HG02763 (cell line): Measurements from ENCODE around the gene TICAM2.
A peak's percentile ranks its signal among the peaks of the same experiment; 100 is the strongest.
"Not testable (repeated sequence)": the region's sequence is repeated elsewhere in the genome, so short reads cannot be mapped to it uniquely, and the experiment has no call there.

Source experiments
- ATAC-seq: cut with Tn5 transposase; IDR thresholded peaks from one replicate; pipeline ENCODE4 v1.9.1; 2021; ENCODE audit warnings: mild to moderate bottlenecking, moderate library complexity; ENCODE audit not compliant: unreplicated experiment

The TICAM2 gene, protein sequence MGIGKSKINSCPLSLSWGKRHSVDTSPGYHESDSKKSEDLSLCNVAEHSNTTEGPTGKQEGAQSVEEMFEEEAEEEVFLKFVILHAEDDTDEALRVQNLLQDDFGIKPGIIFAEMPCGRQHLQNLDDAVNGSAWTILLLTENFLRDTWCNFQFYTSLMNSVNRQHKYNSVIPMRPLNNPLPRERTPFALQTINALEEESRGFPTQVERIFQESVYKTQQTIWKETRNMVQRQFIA

DNA sequence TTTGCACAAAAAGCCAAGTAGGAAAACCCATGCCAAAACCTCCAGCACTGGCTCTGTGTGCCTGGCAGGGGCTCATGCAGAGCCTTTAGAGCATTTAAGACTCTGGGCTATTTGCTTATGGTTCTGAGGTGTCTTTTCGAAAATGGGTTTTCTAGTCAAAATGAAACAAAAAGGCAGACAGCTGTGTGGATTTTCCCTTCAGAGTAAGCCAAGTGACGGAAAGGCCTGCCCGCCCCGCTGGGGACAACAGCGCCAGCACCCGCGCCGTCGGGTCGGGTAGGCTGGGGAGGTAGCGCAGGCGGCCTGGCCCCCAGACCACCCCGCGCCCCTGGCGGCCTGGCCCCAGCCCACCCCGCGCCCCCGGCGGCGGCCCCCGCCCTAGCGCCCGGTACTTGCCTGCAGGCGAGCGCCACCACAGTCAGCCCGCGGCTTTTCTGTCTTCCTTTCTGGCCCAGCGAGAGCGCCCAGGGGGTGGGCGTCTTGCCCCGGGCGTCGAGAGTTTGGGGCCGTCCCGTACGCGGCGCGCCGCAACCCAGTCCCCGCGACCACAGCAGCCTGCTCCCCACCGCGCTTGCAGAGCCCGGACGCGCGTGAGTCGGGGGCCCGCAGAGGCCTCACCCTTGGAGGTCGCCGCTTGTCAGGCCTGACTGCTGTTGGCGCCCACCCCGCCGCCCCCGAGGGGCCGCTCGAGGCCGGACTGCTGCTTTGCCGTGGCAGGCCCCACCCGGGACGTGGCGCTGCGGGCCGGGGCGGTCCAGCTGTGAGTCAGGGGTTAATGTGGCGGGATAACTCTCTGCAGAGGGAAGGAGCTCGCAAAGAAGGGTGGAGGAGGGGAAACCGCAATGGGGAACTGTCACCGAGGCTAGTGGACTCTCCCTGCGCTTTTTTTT lies at the start of gene TICAM2:
Gene TICAM2 (minus strand): TSS at position 779 of the 890 bp plus-strand sequence. CDS start 21,223 bp downstream, outside the sequence.
- peak; percentile 74 for ATAC-seq

DNA sequence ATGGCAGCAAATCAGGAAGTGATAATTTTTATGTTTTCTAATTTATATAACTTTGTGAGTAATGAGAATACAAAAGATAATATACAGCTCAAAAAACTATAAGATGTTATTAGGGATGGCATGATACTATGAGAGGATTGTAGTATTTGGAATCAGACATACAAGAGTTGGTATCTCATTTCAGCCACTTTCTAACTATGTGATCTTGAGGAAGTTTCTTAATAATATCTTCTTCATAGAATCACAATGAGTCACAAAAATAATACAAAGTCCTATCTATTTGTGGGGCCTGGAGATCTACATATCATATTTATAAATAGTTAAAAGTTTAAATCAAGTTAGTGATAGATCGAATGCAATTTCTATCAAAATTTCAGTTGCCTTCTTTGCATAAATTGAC lies 47.3 kb upstream of the TICAM2 start:
- ATAC-seq, result no peak

DNA sequence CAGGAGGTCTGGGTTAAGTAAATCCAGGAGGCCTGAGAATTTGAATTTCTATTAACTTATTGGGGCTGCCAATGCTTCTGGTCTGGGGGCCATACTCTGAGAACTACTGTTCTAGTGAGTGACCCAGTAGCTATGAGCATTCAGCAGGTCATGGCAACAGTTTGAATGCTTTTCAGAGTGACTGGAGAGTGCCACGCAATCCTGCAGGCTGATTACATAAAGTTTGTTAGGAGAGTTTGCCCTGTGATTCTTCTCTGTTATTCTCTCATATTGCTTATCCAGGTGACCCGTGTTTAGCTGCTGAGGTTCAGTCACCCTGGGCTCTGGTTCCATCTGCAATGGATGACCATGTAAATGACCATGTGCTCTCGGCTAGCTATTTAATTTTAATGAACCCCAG lies 45.8 kb upstream of the TICAM2 start:
- ATAC-seq, result no peak

DNA sequence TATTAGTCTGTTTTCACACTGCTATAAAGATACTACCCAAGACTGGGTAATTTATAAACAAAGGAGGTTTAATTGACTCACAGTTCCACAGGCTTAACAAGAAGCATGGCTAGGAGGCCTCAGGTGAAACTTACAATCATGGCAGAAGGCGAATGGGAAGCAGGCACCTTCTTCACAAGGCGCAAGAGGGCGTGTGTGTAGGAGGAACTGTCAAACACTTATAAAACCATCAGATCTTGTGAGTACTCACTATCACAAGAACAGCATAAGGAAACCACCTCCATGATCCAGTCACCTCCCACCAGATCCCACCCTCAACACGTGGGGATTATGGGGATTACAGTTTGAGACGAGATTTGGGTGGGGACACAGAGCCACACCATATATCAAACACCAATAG lies 43.1 kb upstream of the TICAM2 start:
- ATAC-seq, result not testable (repeated sequence)

DNA sequence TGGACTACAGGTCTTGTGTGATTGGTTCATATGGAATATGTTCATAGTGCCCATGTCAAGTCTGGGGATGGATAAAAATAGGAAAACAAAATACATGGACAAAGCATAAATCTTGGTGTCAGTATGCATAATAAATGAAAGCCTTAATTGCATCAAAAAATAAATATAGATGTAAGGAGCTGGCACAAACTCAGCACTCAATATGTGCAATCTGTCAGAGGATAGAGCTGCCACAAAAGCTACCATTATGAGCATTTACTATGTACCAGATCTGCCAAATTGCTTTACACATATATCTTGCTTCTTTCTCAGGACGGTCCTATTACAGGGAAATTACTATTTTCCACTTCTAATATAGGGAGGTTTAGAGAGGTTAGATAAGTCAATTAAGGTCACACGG lies 41.8 kb upstream of the TICAM2 start:
- ATAC-seq, result no peak

DNA sequence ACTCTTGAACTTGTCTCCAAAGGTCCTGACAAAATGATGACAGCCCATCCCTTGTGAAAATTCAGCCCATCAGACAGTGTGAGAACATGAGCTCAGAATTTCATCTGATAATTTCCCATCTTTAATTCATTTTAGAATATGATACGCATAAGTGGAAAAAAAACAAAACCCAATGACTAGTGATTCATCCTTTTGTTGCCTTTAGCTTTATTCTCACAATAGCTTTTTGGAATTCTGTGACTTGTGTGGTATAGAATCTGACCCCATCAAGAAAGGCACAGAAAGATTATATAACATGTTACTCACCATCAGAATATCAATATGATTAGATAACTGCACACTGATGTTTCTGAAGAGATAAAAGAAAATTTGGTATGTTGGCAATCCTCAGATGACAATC lies 39.7 kb upstream of the TICAM2 start:
- no peak for ATAC-seq

DNA sequence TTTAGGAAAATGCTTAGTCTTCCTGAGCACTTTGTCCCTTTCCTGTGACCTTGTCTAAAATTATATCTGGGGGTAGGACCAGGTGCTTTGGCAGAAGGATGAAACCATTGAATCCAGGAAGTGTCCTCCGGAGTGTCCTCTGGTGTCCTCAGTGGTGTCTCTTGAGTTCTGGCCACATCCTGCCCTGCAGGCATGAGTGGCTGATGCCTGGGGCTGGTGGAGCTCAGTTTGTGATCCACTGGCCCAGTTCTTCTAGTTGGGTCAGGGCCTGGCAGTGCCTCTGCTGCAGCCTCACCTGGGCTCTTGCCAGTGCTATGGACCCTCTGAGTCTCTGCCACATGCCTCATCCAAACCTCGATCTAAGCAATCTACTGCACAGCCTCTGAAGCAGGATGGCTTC lies 38.0 kb upstream of the TICAM2 start:
- no peak for ATAC-seq

DNA sequence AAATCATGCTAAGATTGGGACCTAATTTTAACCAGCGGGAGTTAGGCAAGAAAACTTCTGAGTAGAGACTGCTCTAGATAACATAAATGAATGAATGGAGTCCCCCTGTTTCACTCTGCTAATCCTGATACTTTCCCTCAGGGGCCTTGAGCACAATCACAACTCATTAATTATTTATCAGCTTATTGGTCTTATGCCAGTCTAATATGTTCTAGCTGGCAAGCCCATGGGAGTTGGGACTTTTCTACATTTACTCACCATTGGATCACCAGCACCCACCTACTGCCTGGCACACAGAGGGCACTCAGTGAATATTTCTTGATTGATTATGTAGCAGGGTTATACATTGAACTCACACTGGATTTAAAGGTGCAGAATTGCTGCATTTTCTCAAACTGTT lies 37.1 kb upstream of the TICAM2 start:
- ATAC-seq, result no peak

DNA sequence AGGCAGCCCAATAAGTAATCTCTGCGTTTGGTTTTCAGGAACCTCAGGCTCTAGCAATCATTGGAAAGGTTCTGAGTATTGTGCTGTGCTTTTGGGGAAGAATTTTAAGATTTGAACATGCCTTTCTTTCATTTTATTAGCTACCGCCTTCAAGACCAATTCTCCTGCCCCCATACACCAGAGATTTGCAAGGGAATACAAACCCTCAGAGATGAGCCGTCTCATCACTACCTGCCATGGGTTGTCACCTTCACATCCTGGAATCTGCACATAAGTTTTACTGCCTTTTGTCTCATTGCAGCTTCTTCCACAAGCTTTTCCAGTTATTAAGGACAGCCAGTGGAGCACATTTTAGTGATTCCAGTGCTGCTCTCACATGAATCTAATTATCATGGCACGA lies 35.2 kb upstream of the TICAM2 start:
- no peak for ATAC-seq

DNA sequence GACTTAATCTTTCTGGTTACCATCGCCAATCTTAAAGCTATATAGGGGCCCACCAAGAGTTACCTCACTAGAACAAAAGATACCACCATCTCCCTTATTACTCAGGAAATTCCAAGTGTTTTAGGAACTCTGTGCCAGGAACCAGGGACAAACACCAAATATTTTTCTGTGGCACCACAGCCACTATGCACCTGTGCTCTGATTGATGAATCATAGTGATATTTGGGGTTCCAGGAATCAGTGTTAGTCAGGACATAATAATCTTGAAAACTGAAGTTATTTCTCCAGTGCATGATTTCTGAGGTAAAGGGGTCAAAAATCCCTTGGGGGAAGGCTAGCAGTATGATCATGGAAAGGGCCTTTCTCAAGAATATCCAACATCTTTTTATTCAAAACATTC lies 33.7 kb upstream of the TICAM2 start:
- ATAC-seq, result no peak

DNA sequence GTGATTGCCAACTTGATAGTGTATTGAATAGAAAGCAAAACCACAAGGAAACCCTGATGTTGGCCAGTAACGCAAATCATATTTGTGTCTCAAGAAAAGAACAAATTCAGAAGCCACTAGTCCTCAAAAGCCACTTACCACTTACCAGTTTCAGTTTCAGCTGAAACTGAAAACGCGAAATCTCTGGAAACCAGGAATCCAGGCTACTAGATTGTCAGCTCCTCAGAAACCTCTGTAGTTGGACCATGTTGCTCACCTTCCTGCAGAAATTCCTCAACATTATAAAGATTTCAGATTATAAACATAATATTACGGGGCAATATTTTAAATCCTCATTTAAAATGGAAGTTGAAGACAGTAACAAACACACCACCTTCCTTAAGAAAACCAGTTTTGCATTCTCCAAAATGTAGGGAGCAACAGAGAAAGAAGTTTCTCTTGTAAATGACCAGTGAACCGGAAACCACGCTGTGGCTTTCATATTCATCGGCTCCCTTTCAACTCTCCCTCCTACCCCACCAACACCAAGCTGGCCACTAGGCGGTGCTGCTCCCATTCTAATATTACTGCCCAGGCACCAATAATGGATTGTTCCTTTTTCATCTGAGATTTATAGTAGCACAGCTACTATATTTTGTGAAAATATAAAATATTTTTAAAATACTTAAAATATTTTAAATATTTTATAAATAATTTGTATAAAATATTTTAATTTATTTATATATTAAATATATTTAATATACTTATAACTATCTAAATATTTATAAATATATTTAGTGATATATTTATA lies 32.3 kb upstream of the TICAM2 start:
- ATAC-seq, result peak; percentile 70

DNA sequence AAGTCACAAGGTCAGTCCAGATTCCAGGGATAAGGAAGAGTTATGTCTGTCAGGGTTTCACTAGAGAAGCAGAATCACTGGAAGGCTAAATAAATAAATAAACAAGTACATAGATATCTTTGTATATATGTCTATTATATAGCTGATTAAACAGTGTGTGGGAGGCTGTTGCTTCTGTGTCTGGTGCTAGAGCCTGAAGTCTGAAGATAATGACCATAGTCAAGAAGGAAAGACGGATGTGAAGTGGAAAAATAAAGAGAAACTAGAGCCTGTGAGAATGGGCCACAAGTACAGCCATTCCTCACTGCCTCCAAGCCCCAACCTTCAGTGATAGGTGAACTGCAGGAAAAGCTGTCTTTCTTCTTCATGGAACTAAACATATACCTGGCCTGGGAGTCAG lies 27.6 kb upstream of the TICAM2 start:
- no peak for ATAC-seq

DNA sequence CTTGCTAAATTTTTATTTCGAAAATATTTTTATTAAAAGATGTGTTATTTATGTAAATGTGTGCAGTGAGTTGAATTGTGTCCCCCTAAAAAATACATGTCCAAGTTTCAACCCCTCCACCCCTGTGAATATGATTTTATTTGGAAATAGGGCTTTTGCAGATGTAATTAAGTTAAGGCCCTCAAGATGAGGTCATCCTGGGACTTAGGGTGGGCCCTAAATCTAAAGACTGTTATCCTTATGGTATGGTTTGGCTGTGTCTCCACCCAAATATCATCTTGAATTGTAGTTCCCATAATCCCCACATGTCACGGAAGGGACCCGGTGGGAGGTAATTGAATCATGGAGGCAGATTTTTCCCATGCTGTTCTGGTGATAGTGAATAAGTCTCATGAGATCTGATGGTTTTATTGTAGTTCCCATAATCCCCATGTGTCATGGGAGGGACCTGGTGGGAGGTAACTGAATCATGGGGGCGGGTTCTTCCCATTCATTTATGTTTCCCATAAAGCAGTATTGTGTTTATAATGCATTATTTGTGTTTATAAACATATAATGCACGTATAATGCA lies 25.1 kb upstream of the TICAM2 start:
- ATAC-seq, result no peak

DNA sequence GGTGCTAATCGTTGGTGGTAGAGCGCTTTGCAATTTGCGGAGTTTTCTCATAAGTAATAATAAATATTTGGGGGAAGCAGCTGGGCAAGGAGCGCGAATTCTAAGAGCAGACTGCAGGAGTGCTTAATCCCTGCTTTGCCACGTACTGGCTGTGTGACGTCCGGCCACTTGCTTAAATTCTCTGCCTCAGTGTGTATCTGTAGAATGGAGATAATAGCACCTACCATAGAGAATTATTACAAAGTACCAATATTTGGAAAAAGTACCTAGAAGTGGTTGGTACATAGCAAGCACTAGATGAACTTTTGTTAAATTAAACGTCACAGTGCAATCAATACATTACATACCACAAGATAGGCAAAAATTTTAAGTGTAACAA lies 24.2 kb upstream of the TICAM2 start:
- ATAC-seq, result peak; percentile 35

DNA sequence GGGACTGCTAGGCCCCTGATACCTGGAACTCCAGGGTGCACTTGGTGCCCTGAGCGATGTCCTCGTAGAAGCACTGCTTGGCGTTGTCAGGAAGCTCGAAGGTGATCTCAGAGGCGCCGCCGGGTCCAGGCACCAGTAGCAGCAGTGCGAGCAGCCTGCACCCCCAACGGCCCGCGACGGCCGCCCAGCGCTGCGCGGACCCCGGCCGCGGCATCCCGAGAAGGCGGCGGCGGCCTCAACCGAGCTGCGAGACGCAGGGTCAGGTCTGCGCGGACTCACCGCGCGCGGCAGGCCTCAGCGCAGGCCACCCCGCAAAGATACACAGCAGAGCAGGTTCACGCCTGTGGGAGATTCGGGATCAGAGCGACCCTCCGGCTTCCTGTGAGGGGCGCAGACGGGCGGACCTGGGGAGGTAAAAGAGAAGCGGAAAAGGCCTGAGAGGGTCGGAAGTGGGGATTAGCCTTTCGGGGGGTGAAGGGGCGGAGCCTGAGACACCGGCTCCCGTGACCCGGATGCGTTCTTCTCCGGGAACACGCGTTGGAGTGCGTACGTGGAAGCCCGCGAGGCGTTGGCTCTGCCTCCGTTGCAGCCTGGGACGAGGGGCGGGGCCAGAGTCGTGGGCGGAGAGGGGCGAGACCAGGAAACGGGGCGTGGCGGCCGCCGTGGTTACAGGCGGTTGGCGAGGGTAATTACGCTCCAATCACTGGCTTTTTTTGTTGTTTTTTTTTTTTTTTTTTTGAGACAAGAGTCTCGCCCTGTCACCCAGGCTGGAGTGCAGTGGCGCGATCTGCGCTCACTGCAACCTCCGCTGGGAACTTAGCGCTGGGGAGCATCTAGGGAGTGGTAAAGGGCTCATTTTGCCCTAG lies 23.5 kb upstream of the TICAM2 start, which contains the start of gene TMED7:
Gene TMED7 (minus strand): TSS at position 458 of the 866 bp plus-strand sequence. CDS start 244 bp downstream, at position 214.
- peak; percentile 93 for ATAC-seq

DNA sequence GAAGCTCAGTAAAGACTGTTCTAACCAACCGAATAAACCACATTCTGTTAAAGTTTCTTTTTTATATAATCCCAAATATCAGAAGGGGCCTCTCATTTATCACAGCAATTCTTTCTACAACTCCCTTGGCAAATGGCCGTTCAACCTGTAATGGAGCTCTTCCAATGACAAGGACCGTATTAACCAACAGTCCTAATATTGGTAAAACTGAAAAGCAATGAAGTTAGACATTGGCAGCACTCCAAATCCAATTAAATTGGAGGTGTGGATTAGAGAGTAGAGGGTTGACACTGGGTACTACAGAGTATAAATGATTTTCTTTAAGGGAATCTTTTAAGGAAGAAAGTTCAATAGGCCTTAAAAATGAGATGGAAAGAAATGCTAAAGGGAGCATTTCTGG lies 22.7 kb upstream of the TICAM2 start:
- no peak for ATAC-seq

DNA sequence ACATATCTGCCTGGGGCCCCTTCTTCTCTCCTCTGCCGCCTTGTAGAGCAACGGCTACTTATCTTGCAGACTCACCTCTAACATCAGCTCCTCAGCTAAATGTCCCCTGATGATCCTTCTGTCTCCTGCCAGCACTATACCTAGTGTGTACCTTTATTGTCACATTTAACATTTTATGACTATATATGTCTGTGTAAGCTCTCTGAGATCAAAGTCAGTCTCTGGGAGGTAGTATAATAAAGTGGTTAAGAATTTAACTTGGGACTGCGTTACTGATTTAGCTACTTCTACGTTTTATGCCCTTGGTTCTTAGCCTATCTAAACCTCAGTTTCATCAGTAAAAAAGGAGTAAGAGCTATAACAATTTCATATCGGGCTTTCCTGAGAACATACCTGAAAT lies 21.4 kb upstream of the TICAM2 start:
- no peak for ATAC-seq

DNA sequence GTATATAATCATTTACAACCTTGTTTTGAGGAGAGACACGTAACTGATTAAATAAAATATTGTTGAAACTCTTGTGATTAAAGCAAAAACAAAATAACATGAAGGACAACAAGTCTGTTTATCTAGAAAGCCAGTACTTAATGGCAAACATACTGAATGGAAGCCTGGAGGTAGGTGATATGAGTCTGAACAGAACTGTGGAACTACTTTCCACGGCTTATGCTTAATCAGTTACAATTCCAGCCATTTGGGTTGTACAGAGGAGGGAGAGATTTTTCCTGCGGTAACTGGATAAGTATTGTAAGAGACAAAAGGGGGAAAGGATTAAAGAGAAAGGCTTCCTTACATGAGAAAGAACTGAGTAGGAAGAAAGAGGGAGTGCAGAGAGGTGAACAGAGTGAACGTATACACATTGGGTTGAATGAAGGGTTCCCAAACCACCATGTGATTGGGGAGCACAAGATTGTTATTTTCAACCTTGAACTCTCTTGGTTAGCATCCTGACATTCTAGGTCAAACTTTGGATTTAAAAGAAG lies 19.2 kb upstream of the TICAM2 start:
- ATAC-seq, result no peak

DNA sequence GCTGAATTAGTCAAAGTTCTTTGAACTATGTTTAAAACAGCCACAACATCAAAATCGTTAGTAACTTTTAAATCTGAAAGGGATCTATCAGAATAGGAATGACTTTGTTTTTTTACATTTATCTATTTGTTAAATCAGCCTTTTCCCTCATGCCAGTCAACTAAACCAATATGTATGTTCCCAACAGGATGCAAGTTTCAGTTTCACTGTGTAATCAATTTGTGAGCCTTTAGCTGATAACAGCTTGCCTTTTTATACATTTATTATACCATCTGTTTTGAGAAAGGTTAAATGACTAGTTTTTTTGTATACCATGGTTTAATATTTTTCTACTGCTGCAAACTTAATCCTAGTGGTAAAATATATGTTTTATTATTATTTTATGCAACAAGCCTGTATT lies 14.6 kb upstream of the TICAM2 start:
- no peak for ATAC-seq

DNA sequence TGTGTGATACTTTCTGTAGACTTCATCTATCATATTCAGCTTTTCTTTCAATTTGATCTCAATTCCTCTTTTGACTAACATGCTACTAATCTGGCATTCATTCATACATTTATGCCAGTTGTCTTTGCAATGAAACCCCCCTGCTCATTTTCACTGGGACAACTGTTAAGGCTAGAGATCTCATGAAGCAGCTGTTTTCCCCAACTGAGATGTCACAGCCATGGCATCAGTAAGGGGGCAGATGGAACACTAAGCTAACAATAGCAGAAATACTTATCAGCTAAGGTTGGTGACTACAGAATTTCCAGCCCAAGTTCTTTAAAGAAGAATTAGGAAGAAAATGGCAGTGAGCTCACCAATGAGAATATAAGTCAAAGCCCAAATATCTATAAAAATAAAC lies 14.2 kb upstream of the TICAM2 start:
- no peak for ATAC-seq
